Gastroesophageal sphincter (tissue), 4 donors: Measurements from ENCODE around the gene NT5M. TPM values are rescaled to one million over a fixed set of nuclear protein-coding genes. Genes with fewer than 3 reads are reported as not detected.
"Not testable (repeated sequence)": the region's sequence is repeated elsewhere in the genome, so short reads cannot be mapped to it uniquely, and the experiment has no call there.

Source experiments
- ATAC-seq: fragments of 150-250 bp; one replicate; pipeline ENCODE4 v1.9.1; 2016; ENCODE audit warnings: mild to moderate bottlenecking, moderate library complexity
- H3K27ac ChIP-seq, 4 donors: fragments of 200-600 bp; sonication (generic) in 3 of 4; 1 replicate in 3 of 4; 2 replicates in 1 of 4; pipeline ENCODE4 v1.5.1; 2016 to 2019
- H3K27me3 ChIP-seq: fragments of 200-600 bp; sonication (generic); one replicate; pipeline ENCODE4 v1.5.1; 2019
- H3K36me3 ChIP-seq, 2 donors: fragments of 200-600 bp; sonication (generic); one replicate each; pipeline ENCODE4 v1.5.1; 2019; ENCODE audit warnings: control low read depth in 1 of 2
- H3K4me1 ChIP-seq, 3 donors: fragments of 200-600 bp; sonication (generic); 1 replicate in 2 of 3; 2 replicates in 1 of 3; pipeline ENCODE4 v1.5.1; 2016 to 2019; ENCODE audit warnings: control low read depth in 2 of 3
- H3K4me3 ChIP-seq, 2 donors: fragments of 200-600 bp; sonication (generic); one replicate each; pipeline ENCODE4 v1.5.1; 2019; ENCODE audit warnings: mild to moderate bottlenecking in 1 of 2, moderate library complexity in 1 of 2
- H3K9me3 ChIP-seq, 3 donors: fragments of 200-600 bp; sonication (generic); one replicate each; pipeline ENCODE4 v1.5.1; 2017 to 2019; ENCODE audit warnings: control low read depth in 2 of 3
- EP300 ChIP-seq: sonication (generic); formaldehyde crosslinking; IDR thresholded peaks from one replicate; pipeline ENCODE4 v1.6.1; 2017; ENCODE audit warnings: antibody characterized with exemption, mild to moderate bottlenecking
- POLR2A ChIP-seq, 2 donors: fragments of 450-650 bp; IDR thresholded peaks; one replicate each; pipeline ENCODE4 v1.6.1; 2017; ENCODE audit warnings: antibody characterized with exemption in 2 of 2, mild to moderate bottlenecking in 2 of 2, moderate library complexity in 1 of 2
- POLR2AphosphoS5 ChIP-seq: sonication (generic); formaldehyde crosslinking; IDR thresholded peaks from one replicate; pipeline ENCODE4 v1.6.1; 2017; ENCODE audit warnings: antibody characterized with exemption
- WGBS, 2 donors: methylation state at CpG; one replicate each; pipeline ENCODE4 v1.1.5; 2018; ENCODE audit warnings: low coverage in 1 of 2; 5-methylcytosine and 5-hydroxymethylcytosine counted together
- total RNA-seq, 4 donors: library from RNA; depleted of rRNA; stranded (reverse); fragments of >200 nt; gene quantifications; one replicate each; pipeline ENCODE4 v1.1.0, GENCODE V29; 2016
- TF ChIP-seq, protein P1 (sequence below), 4 experiments: fragments of 200-600 bp in 2 of 4; fragments of 450-650 bp in 2 of 4; sonication (generic) in 1 of 4; IDR thresholded peaks; one replicate each; pipeline ENCODE4 v1.5.1; 2017 to 2019; ENCODE audit warnings: antibody characterized with exemption in 4 of 4, mild to moderate bottlenecking in 2 of 4, moderate library complexity in 2 of 4

NT5M gene
- total RNA-seq, 4 donors from 2014 or later, result 2.3 to 9.0 (median 4.5) TPM

DNA sequence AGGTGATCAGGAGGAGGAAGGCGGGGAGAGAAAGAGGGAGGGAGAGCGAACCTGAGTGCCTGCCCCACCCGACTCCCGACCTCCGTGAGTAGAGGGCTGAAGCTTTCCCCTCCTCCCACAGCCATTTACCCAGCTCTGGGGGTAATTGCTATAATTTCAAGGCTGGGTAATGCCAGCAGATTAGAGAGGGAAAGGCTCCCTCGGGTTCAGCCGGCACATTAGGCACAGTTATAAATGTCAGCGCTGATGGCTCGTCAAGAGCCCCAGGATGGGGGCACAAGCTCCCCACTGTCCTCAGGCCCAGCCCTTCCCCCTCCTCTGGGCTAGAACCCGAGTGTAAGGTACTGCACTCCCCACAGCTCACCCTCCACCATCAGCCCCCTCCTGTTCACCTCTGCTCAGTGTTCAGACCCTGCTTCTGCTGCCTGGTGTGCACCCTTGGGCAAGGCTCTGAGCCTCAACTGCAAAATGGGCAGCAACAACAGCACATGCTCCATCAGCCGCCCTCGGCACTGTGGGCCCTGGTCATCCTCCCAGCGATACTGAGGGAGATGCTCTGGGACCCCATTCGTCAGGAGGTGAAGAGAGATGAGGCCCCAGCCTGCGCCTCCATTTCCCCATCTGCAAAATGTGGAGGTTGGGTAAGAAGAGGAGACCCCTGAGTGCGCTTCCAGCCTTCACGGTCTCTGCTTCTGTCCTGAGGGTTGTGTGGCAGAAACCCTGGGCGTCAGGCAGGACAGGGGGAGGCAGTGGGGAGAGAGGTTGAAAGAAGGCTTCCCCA lies 77.2 kb downstream of the NT5M start:
- WGBS, 2 donors, result 28 to 67% methylated on average over 5 to 7 of the region's 18 CpGs
- no peak for ATAC-seq

DNA sequence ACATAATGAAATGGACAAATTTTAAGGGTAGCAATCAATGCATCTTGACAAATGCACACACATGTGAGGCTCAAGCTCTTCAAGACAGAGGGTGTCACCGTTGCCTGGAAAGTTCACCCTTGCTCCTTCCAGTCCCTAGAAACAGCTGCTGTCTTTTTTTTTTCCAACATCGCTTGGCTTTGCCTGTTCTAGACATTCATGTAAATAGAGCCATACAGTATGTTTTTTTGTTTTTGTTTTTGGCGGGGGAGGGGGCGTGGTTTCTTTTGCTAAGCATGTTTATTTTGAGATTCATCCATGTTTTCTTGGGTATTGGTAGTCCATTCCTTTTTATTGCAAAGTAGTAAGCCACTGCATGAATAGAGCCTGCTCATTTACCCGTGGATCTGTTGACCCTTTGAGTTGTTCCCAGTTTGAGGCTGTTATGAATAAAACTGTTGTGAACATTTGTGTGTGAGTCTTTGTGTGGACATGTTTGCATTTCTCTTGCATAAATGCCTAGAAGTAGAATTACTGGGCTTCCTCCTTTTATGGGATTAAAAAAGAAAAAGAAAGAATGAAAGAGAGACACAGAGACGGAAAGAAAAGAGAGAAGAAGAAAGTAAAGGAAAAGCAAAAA lies 78.4 kb downstream of the NT5M start:
- 46 to 65% methylated on average over 5 to 6 of the region's 6 CpGs for WGBS, 2 donors
- no peak overlapping the region for H3K4me3 ChIP-seq
- H3K9me3 ChIP-seq, result no peaks in the 10 kb centered on the region
- no peaks in the 10 kb centered on the region for H3K4me1 ChIP-seq
- no peaks in the 10 kb centered on the region for H3K36me3 ChIP-seq
- no peak for TF ChIP-seq POLR2AphosphoS5
- no peak for TF ChIP-seq POLR2A (IDR thresholded peaks at IDR 0.05)
- TF ChIP-seq, protein P1, sequence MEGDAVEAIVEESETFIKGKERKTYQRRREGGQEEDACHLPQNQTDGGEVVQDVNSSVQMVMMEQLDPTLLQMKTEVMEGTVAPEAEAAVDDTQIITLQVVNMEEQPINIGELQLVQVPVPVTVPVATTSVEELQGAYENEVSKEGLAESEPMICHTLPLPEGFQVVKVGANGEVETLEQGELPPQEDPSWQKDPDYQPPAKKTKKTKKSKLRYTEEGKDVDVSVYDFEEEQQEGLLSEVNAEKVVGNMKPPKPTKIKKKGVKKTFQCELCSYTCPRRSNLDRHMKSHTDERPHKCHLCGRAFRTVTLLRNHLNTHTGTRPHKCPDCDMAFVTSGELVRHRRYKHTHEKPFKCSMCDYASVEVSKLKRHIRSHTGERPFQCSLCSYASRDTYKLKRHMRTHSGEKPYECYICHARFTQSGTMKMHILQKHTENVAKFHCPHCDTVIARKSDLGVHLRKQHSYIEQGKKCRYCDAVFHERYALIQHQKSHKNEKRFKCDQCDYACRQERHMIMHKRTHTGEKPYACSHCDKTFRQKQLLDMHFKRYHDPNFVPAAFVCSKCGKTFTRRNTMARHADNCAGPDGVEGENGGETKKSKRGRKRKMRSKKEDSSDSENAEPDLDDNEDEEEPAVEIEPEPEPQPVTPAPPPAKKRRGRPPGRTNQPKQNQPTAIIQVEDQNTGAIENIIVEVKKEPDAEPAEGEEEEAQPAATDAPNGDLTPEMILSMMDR (IDR thresholded peaks at IDR 0.05), result no peak
- no peak for TF ChIP-seq EP300
- H3K27me3 ChIP-seq, result peaks cover 59% of the 10 kb centered on the region
- no peak overlapping the region for H3K27ac ChIP-seq
- no peak for ATAC-seq

More for the DNA sequence above, 77.2 kb downstream of the NT5M start:
- Histone ChIP-seq H3K36me3 (no peaks in the 10 kb centered on the region), H3K9me3 (no peaks in the 10 kb centered on the region), H3K4me1 (no peaks in the 10 kb centered on the region), H3K27me3 (peaks cover 50% of the 10 kb centered on the region), H3K27ac (no peak overlapping the region), H3K4me3 (no peak overlapping the region)
- TF ChIP-seq POLR2AphosphoS5 (no peak), POLR2A (IDR thresholded peaks at IDR 0.05) (no peak), EP300 (no peak)
- TF ChIP-seq, protein P1 (IDR thresholded peaks at IDR 0.05), result no peak

DNA sequence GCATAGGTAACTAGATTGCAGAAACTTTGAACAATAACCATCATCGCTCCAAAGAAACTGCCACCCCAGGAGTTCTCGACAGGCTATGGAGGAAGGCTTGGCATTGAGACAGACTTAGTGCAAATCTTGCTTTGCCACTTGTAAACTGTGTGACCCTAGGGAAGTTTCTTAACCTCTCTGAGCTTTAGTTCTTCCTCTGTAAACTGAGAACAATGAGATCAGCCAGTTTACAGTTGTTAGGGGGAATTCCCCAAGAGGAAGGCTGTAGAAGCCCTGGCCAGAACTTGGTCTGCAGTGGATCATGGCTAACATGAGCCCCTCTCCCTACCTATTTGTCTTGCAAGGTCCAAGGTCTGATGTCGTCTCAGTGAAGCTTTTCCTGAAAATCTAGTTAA lies 78.9 kb downstream of the NT5M start:
- H3K4me3 ChIP-seq, result no peak overlapping the region
- H3K9me3 ChIP-seq, result no peaks in the 10 kb centered on the region
- no peak for ATAC-seq
- 56 to 66% methylated on average over 3 of the region's 3 CpGs for WGBS, 2 donors
- no peak for TF ChIP-seq POLR2A (IDR thresholded peaks at IDR 0.05)
- no peak for TF ChIP-seq EP300
- TF ChIP-seq, protein P1 (IDR thresholded peaks at IDR 0.05), result no peak
- no peak for TF ChIP-seq POLR2AphosphoS5
- peaks cover 59% of the 10 kb centered on the region for H3K27me3 ChIP-seq
- H3K4me1 ChIP-seq, result no peaks in the 10 kb centered on the region
- H3K27ac ChIP-seq, result no peak overlapping the region
- H3K36me3 ChIP-seq, result no peaks in the 10 kb centered on the region

DNA sequence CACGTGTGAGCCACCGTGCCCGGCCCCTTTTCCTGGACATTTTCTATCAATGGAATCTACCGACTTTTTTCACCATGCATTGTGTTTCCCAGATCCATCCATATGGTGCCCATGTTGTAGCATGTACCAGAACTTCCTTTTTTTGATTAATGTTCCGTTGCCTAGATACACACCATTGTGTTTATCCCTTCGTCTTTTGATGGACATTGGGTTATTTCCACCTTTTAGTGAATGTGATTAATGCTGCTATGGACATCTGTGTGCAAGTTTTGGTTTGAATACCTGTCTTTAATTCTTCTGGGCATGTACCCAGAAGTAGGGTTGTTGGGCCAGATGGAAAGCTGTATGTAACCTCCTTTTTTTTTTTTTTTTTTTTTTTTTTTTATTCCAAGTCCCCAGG lies 79.8 kb downstream of the NT5M start:
- WGBS, 2 donors, result 53 to 64% methylated on average over 6 of the region's 6 CpGs
- peaks cover 62% of the 10 kb centered on the region for H3K27me3 ChIP-seq
- no peaks in the 10 kb centered on the region for H3K9me3 ChIP-seq
- ATAC-seq, result no peak
- H3K4me3 ChIP-seq, result no peak overlapping the region
- TF ChIP-seq POLR2AphosphoS5 (no peak), EP300 (no peak), POLR2A (IDR thresholded peaks at IDR 0.05) (no peak)
- TF ChIP-seq, protein P1 (IDR thresholded peaks at IDR 0.05), result no peak
- no peaks in the 10 kb centered on the region for H3K36me3 ChIP-seq
- no peaks in the 10 kb centered on the region for H3K4me1 ChIP-seq
- H3K27ac ChIP-seq, result no peak overlapping the region

DNA sequence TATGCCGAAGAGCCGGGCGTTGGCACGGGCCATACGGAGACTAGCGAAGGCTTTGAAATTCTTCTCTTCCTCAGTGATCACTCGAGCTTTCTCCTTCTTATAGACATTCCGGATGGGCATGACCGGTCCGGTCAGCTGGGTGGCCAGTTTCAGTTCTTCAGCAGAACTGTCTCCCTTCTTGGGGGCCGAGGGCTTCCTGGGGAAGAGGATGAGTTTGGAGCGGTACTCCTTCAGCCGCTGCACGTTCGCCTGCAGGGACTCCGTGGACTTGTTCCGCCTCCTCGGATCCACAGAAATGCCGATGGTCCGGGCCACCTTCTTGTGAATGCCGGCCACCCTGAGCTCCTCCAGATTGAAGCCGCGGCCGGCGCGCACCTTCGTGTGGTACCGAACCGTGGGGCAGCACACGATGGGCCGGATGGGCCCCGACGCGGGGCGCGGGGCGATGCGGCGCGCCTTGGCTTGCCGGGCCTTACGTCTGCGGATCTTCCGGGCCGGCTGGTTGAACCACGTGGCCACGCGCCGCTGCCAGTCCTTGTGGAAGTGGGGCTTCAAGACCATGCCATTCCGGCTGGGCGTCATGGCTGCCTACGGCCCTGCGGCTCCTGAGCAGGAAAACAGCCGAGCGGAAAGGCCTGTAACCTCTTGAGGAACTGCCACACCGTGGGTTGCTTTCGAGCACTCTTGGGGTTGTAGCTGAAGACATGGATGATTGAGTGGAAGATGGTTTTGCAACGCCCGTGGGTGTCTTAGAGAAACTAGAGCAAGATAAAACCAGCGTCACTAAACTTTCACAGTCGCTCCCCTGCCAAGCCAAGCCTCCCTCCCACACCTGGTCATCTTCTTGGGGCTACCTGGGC lies 80.5 kb downstream of the NT5M start:
- H3K4me3 ChIP-seq, H3K27ac ChIP-seq, H3K9me3 ChIP-seq, ATAC-seq, H3K4me1 ChIP-seq, H3K36me3 ChIP-seq: not testable (repeated sequence)
- H3K27me3 ChIP-seq, result peaks cover 68% of the 10 kb centered on the region
- 90 to 93% methylated on average over 4 to 8 of the region's 61 CpGs for WGBS, 2 donors
